Sigmoid colon (tissue), 3 donors: ENCODE results near the gene CCDC177.

ENCODE experiments used
- POLR2A ChIP-seq, 2 donors: fragments of 450-650 bp; IDR thresholded peaks; one replicate each; pipeline ENCODE4 v1.6.1; 2016; ENCODE audit warnings: antibody characterized with exemption in 2 of 2, mild to moderate bottlenecking in 2 of 2, moderate library complexity in 2 of 2
- TF ChIP-seq, protein P1 (sequence below), 4 experiments: fragments of 450-650 bp in 3 of 4; fragments of 200-600 bp in 1 of 4; IDR thresholded peaks; one replicate each; pipeline ENCODE4 v1.5.1; 2016 to 2019; ENCODE audit warnings: antibody characterized with exemption in 4 of 4, mild to moderate bottlenecking in 3 of 4, moderate library complexity in 2 of 4

DNA sequence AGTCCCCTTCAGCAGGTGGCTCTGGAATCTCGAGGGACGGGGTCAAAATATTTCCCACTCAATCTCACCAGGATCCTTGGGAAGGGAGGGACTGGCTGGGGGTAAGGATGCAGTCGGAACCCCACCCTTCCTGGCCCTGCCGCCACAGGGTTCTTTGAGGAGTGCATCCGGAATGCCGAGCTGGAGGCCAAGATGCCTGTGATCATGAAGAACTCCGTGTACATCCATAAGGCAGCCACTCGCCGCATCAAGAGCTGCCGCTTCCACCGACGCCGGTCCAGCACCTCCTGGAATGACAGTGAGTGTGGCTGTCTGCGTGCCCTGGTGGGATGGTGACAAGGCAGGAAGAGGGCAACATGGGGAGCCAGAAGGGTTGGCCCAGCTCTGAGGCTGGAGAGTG is 47.0 kb downstream of the CCDC177 start:
- TF ChIP-seq, protein P1, sequence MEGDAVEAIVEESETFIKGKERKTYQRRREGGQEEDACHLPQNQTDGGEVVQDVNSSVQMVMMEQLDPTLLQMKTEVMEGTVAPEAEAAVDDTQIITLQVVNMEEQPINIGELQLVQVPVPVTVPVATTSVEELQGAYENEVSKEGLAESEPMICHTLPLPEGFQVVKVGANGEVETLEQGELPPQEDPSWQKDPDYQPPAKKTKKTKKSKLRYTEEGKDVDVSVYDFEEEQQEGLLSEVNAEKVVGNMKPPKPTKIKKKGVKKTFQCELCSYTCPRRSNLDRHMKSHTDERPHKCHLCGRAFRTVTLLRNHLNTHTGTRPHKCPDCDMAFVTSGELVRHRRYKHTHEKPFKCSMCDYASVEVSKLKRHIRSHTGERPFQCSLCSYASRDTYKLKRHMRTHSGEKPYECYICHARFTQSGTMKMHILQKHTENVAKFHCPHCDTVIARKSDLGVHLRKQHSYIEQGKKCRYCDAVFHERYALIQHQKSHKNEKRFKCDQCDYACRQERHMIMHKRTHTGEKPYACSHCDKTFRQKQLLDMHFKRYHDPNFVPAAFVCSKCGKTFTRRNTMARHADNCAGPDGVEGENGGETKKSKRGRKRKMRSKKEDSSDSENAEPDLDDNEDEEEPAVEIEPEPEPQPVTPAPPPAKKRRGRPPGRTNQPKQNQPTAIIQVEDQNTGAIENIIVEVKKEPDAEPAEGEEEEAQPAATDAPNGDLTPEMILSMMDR (IDR thresholded peaks at IDR 0.05), result no peak
- no peak for TF ChIP-seq POLR2A (IDR thresholded peaks at IDR 0.05)
